Effector memory CD8-positive, alpha-beta T cell (primary cell): ENCODE results near the gene RMND5B.

Experiments
- ATAC-seq: fragments of 150-1000 bp; cut with Tn5 transposase; replicated peaks from 2 replicates; pipeline ENCODE4 v1.10.0; 2021; ENCODE audit warnings: mild to moderate bottlenecking, moderate library complexity
- DNase-seq, 3 experiments: peaks; one replicate each; pipeline ENCODE4 v3.0.0; 2021
- H3K27ac Mint-ChIP-seq, 2 donors: one replicate each; pipeline ENCODE4 v1.8.0; 2022; ENCODE audit warnings: mild to moderate bottlenecking in 2 of 2, mixed read lengths in 2 of 2, moderate library complexity in 2 of 2
- H3K27me3 Mint-ChIP-seq, 2 donors: one replicate each; pipeline ENCODE4 v1.8.0; 2022; ENCODE audit warnings: mixed read lengths in 2 of 2
- H3K36me3 Mint-ChIP-seq: one replicate; pipeline ENCODE4 v1.8.0; 2022; ENCODE audit warnings: mild to moderate bottlenecking, moderate library complexity, mixed read lengths; ENCODE audit not compliant: insufficient read depth
- H3K4me1 Mint-ChIP-seq, 2 donors: one replicate each; pipeline ENCODE4 v1.8.0; 2022; ENCODE audit warnings: low read depth in 2 of 2, mixed read lengths in 2 of 2
- H3K4me3 Mint-ChIP-seq, 2 donors: one replicate each; pipeline ENCODE4 v1.8.0; 2022; ENCODE audit warnings: mild to moderate bottlenecking in 2 of 2, mixed read lengths in 2 of 2, moderate library complexity in 2 of 2
- H3K9me3 Mint-ChIP-seq, 2 donors: one replicate each; pipeline ENCODE4 v1.8.0; 2022; ENCODE audit warnings: mixed read lengths in 2 of 2

The RMND5B gene

GRCh38 chr5:178116143-178116885 is 14.5 kb upstream of the RMND5B start:
- Mint-ChIP-seq H3K27me3 (peaks cover 0 to 6% of the 10 kb centered on the region in 2 donors), H3K27ac (peak overlapping the region; percentile 92 to 98), H3K4me3 (peak overlapping the region; percentile 94 to 100), H3K36me3 (peaks cover 51% of the 10 kb centered on the region), H3K4me1 (peaks cover 40 to 45% of the 10 kb centered on the region in 2 donors), H3K9me3 (no peaks in the 10 kb centered on the region)
- peak; percentile 87 to 91 (median 91) for DNase-seq
- peak; percentile 69 for ATAC-seq

DNA sequence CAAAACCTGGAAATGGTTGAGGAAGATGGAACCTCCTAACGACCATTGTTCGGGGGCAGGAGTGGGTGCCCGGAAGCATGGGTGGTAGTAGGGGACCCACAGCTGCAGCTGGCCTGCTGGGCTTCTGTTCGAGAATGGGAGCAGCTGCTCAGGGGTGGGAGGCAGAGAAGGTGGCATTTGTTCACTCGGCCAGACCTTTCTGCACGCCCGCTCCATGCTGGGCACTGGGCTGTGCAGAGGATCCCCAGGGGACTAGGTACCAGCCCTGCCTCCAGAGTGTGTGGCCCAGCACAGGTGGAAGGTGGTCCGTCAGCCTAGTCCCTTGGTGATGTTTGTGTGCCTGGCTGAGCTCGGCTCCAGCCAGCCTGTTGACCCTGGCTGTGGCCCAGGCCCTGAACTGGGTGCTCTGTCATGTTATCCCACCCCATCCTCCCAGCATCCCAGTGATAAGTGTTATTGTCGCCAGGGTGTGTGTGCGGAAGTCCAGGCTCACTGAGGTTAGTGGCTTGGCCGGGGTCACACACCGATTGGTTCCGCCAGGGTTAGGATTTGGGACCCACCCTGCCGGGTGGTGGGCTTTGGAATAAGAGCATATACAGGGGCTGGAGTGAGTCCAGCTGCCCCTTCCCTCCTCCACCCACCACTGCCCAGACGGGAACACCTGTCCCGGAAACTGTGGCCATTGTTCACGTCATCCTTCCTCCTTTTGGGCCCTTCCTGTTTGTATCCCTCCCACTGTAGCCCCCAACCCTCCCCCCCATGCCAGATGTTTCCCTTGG is 12.7 kb upstream of the RMND5B start:
- H3K4me1 Mint-ChIP-seq, result peaks cover 35 to 45% of the 10 kb centered on the region in 2 donors

DNA sequence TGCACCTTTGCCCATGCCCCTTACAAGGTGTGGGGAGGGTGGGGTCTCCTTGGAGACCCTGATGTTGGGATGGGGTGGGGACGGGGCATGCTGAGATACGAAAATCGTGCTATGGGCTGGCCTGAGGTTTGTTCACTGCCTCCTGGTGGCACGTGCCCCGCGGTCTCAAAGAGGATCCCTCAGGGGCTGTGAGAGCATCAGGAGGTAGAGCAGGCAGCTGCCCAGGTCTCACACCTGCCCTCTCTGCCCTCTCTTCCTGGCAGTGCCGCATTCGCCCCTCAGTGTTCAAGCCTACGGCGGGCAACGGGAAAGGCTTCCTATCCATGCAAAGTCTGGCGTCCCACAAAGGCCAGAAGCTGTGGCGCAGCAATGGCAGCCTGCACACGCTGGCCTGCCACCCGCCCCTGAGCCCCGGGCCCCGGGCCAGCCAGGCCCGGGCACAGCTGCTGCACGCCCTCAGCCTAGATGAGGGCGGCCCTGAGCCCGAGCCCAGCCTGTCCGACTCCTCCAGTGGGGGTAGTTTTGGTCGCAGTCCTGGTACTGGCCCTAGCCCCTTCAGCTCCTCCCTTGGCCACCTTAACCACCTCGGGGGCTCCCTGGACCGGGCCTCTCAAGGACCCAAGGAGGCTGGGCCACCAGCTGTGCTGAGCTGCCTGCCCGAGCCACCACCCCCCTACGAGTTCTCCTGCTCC is 10.8 kb upstream of the RMND5B start:
- Mint-ChIP-seq H3K36me3 (peaks cover 54% of the 10 kb centered on the region), H3K27ac (peak overlapping the region in 1 of 2 donors; percentile 23), H3K4me3 (peak overlapping the region in 1 of 2 donors; percentile 48), H3K4me1 (peaks cover 26 to 35% of the 10 kb centered on the region in 2 donors), H3K27me3 (no peaks in the 10 kb centered on the region), H3K9me3 (no peaks in the 10 kb centered on the region)
- ATAC-seq (no peak), DNase-seq (no peak)

More for the DNA sequence above, 12.7 kb upstream of the RMND5B start:
- ATAC-seq (no peak), DNase-seq (no peak)
- Mint-ChIP-seq H3K36me3 (peaks cover 53% of the 10 kb centered on the region), H3K9me3 (no peaks in the 10 kb centered on the region), H3K4me3 (no peak overlapping the region), H3K27me3 (peaks cover 0 to 6% of the 10 kb centered on the region in 2 donors), H3K27ac (no peak overlapping the region)

DNA sequence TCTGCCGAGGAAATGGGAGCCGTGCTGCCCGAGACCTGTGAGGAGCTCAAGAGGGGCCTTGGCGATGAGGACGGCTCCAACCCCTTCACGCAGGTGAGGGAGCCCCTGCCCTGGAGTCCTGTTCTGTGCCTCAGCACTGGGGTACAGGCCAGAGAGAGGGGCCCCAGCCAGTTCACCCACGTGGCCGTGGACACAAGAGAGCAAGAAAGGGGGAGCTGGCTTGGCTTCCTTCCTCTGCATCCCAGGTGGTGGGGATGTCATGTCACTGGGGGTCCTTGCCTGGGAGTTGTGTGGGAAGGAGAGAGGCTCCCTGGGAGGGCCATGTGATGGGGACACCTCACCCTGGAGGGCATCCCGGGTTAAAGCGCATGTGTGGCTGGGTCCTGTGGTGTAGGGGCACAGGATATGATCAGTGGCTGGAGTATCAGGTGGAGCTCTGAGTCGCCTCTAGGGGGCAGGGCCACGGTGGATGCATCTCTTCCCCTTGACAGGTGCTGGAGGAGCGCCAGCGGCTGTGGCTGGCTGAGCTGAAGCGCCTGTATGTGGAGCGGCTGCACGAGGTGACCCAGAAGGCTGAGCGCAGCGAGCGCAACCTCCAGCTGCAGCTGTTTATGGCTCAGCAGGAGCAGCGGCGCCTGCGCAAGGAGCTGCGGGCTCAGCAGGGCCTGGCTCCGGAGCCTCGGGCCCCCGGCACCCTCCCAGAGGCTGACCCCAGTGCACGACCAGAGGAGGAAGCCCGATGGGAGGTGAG is 10.0 kb upstream of the RMND5B start:
- no peaks in the 10 kb centered on the region for H3K9me3 Mint-ChIP-seq
- H3K27me3 Mint-ChIP-seq, result no peaks in the 10 kb centered on the region
- H3K36me3 Mint-ChIP-seq, result peaks cover 51% of the 10 kb centered on the region
- H3K4me3 Mint-ChIP-seq, result peak overlapping the region; percentile 10 to 48
- peak; percentile 45 for ATAC-seq
- peak; percentile 55 to 74 (median 74) for DNase-seq
- H3K4me1 Mint-ChIP-seq, result peaks cover 18 to 28% of the 10 kb centered on the region in 2 donors
- H3K27ac Mint-ChIP-seq, result peak overlapping the region in 1 of 2 donors; percentile 23

DNA sequence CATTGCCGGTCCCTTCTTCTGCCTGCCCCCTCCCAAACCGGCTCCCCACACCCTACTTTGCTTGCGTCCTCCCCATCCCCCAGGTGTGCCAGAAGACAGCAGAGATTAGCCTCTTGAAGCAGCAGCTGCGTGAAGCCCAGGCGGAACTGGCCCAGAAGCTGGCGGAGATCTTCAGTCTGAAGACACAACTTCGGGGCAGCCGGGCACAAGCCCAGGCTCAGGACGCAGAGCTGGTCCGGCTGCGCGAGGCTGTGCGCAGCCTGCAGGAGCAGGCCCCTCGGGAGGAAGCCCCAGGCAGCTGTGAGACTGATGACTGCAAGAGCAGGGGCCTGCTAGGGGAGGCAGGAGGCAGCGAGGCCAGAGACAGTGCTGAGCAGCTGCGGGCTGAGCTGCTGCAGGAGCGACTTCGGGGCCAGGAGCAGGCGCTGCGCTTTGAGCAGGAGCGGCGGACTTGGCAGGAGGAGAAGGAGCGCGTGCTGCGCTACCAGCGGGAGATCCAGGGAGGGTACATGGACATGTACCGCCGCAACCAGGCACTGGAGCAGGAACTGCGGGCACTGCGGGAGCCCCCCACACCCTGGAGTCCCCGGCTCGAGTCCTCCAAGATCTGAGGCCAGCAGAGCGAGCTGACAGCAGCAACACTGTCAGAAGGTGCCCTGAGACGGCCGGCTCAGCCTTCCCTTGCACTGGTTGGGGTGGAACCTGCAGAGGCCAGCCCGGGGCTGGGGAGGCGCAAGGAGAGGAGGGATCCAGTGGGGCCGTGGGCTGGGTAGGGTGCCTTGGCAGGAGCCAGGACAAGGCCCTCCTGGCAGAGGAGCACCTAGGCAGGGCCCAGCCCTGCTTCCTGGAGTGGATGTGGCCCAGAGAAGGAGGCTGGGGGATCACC is 9.2 kb upstream of the RMND5B start:
- peaks cover 46% of the 10 kb centered on the region for H3K36me3 Mint-ChIP-seq
- no peak for DNase-seq
- H3K9me3 Mint-ChIP-seq, result no peaks in the 10 kb centered on the region
- no peak for ATAC-seq
- H3K4me3 Mint-ChIP-seq, result peak overlapping the region in 1 of 2 donors; percentile 48
- peak overlapping the region in 1 of 2 donors; percentile 23 for H3K27ac Mint-ChIP-seq
- H3K27me3 Mint-ChIP-seq, result no peaks in the 10 kb centered on the region
- H3K4me1 Mint-ChIP-seq, result peaks cover 10 to 19% of the 10 kb centered on the region in 2 donors

DNA sequence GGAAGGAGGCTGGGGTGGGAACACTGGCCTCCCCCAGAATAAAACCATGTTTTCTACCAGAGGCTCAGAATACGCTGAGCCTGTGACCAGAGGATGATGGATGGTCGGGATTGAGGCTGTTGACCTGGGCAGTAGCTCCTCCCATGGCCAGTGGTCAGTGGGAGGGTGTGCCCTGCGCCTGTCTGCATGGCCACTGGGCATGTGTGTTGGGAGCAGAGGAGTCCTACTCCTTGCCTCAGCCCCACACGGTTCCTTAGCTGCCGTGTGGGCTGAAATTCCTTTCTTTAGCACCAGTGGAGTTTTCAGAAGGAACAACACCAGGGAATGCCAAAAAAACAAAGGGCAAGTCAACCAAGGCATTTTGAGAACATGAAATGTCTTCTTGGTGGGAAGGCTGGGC is 8.5 kb upstream of the RMND5B start:
- H3K27ac Mint-ChIP-seq, result peak overlapping the region in 1 of 2 donors; percentile 46
- no peaks in the 10 kb centered on the region for H3K27me3 Mint-ChIP-seq
- no peaks in the 10 kb centered on the region for H3K9me3 Mint-ChIP-seq
- DNase-seq (no peak), ATAC-seq (no peak)
- H3K4me1 Mint-ChIP-seq, result peaks cover 5 to 15% of the 10 kb centered on the region in 2 donors
- H3K4me3 Mint-ChIP-seq, result no peak overlapping the region
- peaks cover 45% of the 10 kb centered on the region for H3K36me3 Mint-ChIP-seq

GRCh38 chr5:178123094-178123965 is 7.5 kb upstream of the RMND5B start:
- Mint-ChIP-seq H3K27ac (peak overlapping the region in 1 of 2 donors; percentile 46), H3K4me3 (no peak overlapping the region)

GRCh38 chr5:178123966-178124925 is 6.6 kb upstream of the RMND5B start:
- Mint-ChIP-seq H3K4me1 (peaks cover under 1 to 11% of the 10 kb centered on the region in 2 donors), H3K9me3 (no peaks in the 10 kb centered on the region), H3K36me3 (peaks cover 48% of the 10 kb centered on the region), H3K27me3 (no peaks in the 10 kb centered on the region), H3K4me3 (no peak overlapping the region), H3K27ac (peak overlapping the region in 1 of 2 donors; percentile 77)
- DNase-seq (no peak), ATAC-seq (no peak)

More at GRCh38 chr5:178123094-178123965, 7.5 kb upstream of the RMND5B start:
- H3K4me1 Mint-ChIP-seq, result peaks cover 5 to 13% of the 10 kb centered on the region in 2 donors
- ATAC-seq, result no peak
- DNase-seq, result no peak
- H3K27me3 Mint-ChIP-seq, result no peaks in the 10 kb centered on the region
- H3K36me3 Mint-ChIP-seq, result peaks cover 50% of the 10 kb centered on the region
- H3K9me3 Mint-ChIP-seq, result no peaks in the 10 kb centered on the region

- Mint-ChIP-seq H3K36me3 (peaks cover 44% of the 10 kb centered on the region), H3K9me3 (no peaks in the 10 kb centered on the region), H3K4me1 (peaks cover 0 to 9% of the 10 kb centered on the region in 2 donors), H3K27ac (peak overlapping the region in 1 of 2 donors; percentile 77), H3K27me3 (no peaks in the 10 kb centered on the region), H3K4me3 (no peak overlapping the region)
- no peak for DNase-seq
- no peak for ATAC-seq
Measured at GRCh38 chr5:178125253-178125906, 5.4 kb upstream of the RMND5B start.

DNA sequence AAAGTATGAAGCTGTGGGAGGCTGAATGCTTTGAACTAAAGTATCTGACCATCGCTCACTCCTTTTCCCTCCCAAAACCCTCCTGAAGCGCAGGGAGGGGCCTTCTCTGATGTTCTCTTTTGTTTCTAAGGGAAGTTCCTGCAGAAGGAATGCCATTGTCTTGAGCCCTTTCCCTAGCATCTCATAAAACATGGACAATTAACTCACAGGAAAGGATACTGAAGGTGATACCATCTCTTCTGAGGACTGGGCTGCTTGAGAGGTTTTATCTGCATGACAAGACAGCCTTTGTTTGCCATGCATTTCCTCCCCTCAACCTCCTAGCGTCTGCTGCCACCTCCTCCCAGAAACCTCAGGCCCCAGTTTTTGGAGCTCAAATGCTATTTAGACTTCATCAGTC is 4.3 kb upstream of the RMND5B start:
- Mint-ChIP-seq H3K27me3 (no peaks in the 10 kb centered on the region), H3K36me3 (peaks cover 33% of the 10 kb centered on the region), H3K27ac (no peak overlapping the region), H3K9me3 (no peaks in the 10 kb centered on the region), H3K4me1 (peaks cover 2 to 6% of the 10 kb centered on the region in 2 donors), H3K4me3 (no peak overlapping the region)
- ATAC-seq (no peak), DNase-seq (no peak)
